Brain microvascular endothelial cell (primary cell): ENCODE measurements around the gene ARHGAP24.
"Not testable (repeated sequence)": the region's sequence is repeated elsewhere in the genome, so short reads cannot be mapped to it uniquely, and the experiment has no call there.

Experiments used
- DNase-seq: peaks from one replicate; pipeline ENCODE4 v3.0.0-alpha.2; 2020
- H3K27ac ChIP-seq: fragments of 250-450 bp; sonication (Bioruptor Pico); 2 replicates; pipeline ENCODE4 v1.5.1; 2020; ENCODE audit warnings: mild to moderate bottlenecking, moderate library complexity
- H3K27me3 ChIP-seq: fragments of 250-450 bp; sonication (Bioruptor Pico); replicated peaks from 2 replicates; pipeline ENCODE4 v1.5.1; 2020; ENCODE audit warnings: mild to moderate bottlenecking
- H3K36me3 ChIP-seq: fragments of 250-450 bp; sonication (Bioruptor Pico); replicated peaks from 2 replicates; pipeline ENCODE4 v1.5.1; 2020; ENCODE audit warnings: mild to moderate bottlenecking
- H3K4me3 ChIP-seq: 2 replicates; pipeline ENCODE4 v1.5.1; 2011; ENCODE audit warnings: low read depth, mild to moderate bottlenecking, control low read depth, low read length, moderate library complexity
- CTCF ChIP-seq: IDR thresholded peaks from 2 replicates; pipeline ENCODE4 v1.5.1; 2011; ENCODE audit warnings: low read depth, mild to moderate bottlenecking, moderate library complexity, low read length, control low read depth, inconsistent platforms; ENCODE audit errors: missing control alignments
- in situ Hi-C: cut with HindIII; loops from 2 replicates; pipeline ENCODE4 v1.10.0; 2017; ENCODE audit warnings: low sequenced_read_pairs, low pct_ligation_motif_present

ARHGAP24 gene

GRCh38 chr4:85812776-85813175 lies 337.8 kb downstream of the ARHGAP24 start:
- no peak overlapping the region for H3K4me3 ChIP-seq
- DNase-seq, result peak; percentile 64
- H3K27ac ChIP-seq, result peak overlapping the region; percentile 64
- H3K27me3 ChIP-seq, result no peaks in the 10 kb centered on the region
- TF ChIP-seq CTCF, result no peak
- H3K36me3 ChIP-seq, result no peaks in the 10 kb centered on the region
- in situ Hi-C loops, result no loop called here

DNA sequence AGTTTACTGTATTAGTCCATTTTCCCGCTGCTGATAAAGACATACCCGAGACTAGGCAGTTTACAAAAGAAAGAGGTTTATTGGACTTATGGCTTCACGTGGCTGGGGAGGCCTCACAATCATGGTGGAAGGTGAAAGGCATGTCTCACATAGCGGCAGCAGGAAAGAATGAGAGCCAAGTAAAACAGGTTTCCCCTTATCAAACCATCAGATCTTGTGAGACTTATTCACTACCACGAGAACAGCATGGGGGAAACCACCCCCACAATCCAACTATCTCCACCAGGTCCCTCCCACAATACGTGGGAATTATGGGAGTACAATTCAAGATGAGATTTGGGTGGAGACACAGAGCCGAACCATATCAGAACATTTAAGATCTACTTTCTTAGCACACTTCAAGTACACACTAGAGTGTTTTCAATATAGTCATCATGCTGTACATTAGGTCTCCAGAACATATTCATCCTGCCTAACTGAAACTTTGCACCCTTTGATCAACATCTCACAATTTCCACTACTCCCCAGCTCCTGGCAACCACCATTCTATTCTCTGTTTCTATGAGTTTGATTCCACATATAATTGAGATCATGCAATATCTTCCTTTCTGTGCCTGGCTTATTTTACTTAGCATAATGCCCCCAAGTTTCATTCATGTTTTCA lies 341.0 kb downstream of the ARHGAP24 start:
- Histone ChIP-seq H3K27ac (no peak overlapping the region), H3K36me3 (no peaks in the 10 kb centered on the region), H3K4me3 (no peak overlapping the region), H3K27me3 (no peaks in the 10 kb centered on the region)
- in situ Hi-C loops, result no loop called here
- TF ChIP-seq CTCF, result no peak
- DNase-seq, result peak; percentile 67

DNA sequence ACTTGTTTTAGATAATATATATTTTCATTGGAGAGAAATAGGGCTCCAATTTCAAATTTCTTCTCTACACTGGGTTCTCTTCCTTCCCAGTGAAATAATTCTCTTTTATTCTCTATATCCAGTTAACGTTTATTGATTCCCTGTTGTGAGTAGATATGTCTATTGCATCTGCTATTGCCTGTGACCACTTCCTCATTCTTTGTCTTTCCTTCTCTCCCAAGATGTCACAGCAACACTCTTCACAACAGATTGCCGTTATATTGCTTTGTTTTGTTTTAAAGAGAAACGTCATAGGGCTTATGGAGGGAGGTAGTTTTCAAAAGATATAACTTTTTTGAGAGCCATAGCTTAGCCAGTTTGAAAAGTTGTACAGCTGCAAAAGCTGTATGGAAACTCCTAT lies 343.8 kb downstream of the ARHGAP24 start:
- in situ Hi-C loops, result no loop called here
- no peak overlapping the region for H3K27ac ChIP-seq
- no peaks in the 10 kb centered on the region for H3K36me3 ChIP-seq
- no peak for DNase-seq
- H3K4me3 ChIP-seq, result no peak overlapping the region
- TF ChIP-seq CTCF, result no peak
- H3K27me3 ChIP-seq, result no peaks in the 10 kb centered on the region

DNA sequence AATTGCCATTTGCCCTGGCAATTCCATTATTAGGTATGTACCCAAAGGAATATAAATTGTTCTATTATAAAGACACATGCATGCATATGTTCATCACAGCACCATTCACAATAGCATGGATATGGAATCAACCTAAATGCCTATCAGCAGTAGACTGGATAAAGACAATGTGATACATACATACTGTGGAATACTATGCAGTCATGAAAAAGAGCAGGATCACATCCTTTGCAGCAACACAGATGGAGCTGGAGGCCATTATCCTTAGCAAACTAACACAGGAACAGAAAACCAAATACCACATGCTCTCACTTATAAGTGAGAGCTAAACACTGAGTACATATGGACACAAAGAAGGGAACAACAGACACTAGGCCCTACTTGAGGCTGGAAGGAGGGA lies 345.2 kb downstream of the ARHGAP24 start:
- H3K36me3 ChIP-seq, H3K27me3 ChIP-seq, in situ Hi-C loops, H3K4me3 ChIP-seq, H3K27ac ChIP-seq, DNase-seq: not testable (repeated sequence)

- no peak overlapping the region for H3K4me3 ChIP-seq
- H3K36me3 ChIP-seq, result no peaks in the 10 kb centered on the region
- no peak for DNase-seq
- in situ Hi-C loops, result no loop called here
- no peaks in the 10 kb centered on the region for H3K27me3 ChIP-seq
- H3K27ac ChIP-seq, result no peak overlapping the region
- TF ChIP-seq CTCF, result no peak
Observed at GRCh38 chr4:85821688-85822455, 346.9 kb downstream of the ARHGAP24 start.

- Histone ChIP-seq H3K27me3 (no peaks in the 10 kb centered on the region), H3K36me3 (no peaks in the 10 kb centered on the region), H3K27ac (no peak overlapping the region), H3K4me3 (no peak overlapping the region)
- DNase-seq, result no peak
- in situ Hi-C loops, result no loop called here
- no peak for TF ChIP-seq CTCF
Observed at GRCh38 chr4:85823295-85823694, 348.3 kb downstream of the ARHGAP24 start.
